ENCODE results near the gene STX16.

STX16 gene

DNA sequence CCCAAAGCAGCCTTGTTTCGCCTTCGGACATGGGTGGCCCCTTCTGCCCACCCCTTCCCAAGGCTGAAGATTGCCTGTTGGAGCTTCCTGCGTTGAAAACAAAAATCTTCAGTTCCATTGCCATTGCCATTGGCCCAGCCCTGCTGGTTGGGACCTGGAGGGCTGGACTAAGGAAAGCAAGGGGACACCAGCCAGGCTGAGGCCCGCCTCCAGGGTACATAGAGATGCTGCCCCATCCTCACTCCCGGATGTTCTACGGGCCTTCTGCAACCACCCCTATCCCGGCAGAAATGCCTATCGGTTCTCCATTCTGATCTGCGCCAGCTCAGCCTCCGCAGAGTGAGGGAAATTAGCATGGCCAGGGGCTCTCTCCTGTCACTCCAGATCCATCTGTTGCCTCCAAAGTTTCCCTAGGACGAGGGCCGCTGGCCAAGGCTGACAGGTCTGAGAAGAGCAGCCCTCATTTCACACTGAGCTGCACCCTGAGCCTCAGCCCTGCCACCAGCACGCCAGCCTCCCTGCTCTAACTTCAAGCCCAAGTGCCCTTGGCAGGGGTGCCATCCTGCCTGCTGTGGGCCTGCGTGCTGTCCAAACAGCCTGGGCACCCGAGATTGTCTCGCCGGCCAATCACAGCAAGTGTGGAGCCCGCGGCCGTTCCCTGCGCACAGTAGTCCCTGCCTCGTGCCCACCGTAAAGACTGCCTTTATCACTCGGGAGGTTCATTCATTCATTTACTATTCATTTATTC, 13.4 kb upstream of the STX16 start (continued):
- no peak for TF ChIP-seq BACH2 (CRISPR knock-in tag; IDR thresholded peaks at IDR 0.05; ENCODE audit: borderline replicate concordance)
- TF ChIP-seq SNAI2 (CRISPR knock-in tag; IDR thresholded peaks at IDR 0.05): no peak
- TF ChIP-seq RARB (CRISPR knock-in tag; IDR thresholded peaks at IDR 0.05): no peak
- TF ChIP-seq ZFP30 (CRISPR knock-in tag; IDR thresholded peaks at IDR 0.05): no peak
- TF ChIP-seq ESRRG (CRISPR knock-in tag; IDR thresholded peaks at IDR 0.05): no peak
- no peak for TF ChIP-seq CSDC2 (CRISPR knock-in tag; IDR thresholded peaks at IDR 0.05)
- TF ChIP-seq, protein P1, sequence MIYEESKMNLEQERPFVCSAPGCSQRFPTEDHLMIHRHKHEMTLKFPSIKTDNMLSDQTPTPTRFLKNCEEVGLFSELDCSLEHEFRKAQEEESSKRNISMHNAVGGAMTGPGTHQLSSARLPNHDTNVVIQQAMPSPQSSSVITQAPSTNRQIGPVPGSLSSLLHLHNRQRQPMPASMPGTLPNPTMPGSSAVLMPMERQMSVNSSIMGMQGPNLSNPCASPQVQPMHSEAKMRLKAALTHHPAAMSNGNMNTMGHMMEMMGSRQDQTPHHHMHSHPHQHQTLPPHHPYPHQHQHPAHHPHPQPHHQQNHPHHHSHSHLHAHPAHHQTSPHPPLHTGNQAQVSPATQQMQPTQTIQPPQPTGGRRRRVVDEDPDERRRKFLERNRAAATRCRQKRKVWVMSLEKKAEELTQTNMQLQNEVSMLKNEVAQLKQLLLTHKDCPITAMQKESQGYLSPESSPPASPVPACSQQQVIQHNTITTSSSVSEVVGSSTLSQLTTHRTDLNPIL (CRISPR knock-in tag; IDR thresholded peaks at IDR 0.05; ENCODE audit: low read depth): no peak
- no peak for TF ChIP-seq ZFP3 (CRISPR knock-in tag; IDR thresholded peaks at IDR 0.05)
- no peak for TF ChIP-seq ZNF8 (CRISPR knock-in tag; IDR thresholded peaks at IDR 0.05)
- no peak for TF ChIP-seq ZNF70 (CRISPR knock-in tag; IDR thresholded peaks at IDR 0.05)

DNA sequence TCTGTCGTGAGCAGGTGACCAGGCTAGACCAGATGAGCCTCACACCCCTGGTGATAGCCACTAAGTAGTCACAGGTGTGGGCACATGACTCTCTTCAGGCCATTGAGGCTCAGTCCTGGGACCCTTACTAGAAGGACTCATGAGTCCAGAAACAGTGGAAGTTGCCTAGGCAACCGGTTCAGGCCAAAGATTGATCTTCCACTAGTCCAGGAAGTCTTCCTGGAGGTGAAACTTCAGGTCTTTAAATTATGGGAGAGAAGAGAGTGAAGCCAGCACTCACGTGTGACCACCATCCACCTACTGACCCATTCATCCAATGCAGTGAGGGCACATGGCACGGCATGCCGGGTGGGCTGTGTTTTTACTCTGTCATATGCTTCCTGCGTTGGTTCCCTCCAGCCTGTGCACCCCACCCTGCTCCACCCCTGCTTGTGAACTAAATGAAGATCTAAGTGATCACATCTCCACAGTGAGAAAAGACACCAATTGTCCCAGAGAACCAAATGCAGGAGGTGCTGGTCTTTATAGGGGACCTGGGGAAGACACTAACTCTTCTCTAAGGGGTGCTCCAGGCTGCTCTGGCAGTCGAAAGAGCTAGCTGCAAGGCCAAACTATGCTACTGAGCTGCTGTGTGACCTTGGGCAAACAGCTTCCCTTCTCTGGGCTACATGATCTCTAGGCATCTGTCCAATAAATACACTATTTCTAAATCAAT, 12.5 kb upstream of the STX16 start:
- TF ChIP-seq OSR1 (CRISPR knock-in tag; IDR thresholded peaks at IDR 0.05) (no peak), ZFP30 (CRISPR knock-in tag; IDR thresholded peaks at IDR 0.05) (no peak), ARNTL (CRISPR knock-in tag; IDR thresholded peaks at IDR 0.05; ENCODE audit: borderline replicate concordance, low read depth) (no peak), RARB (CRISPR knock-in tag; IDR thresholded peaks at IDR 0.05) (no peak)
- no peak for ATAC-seq

DNA sequence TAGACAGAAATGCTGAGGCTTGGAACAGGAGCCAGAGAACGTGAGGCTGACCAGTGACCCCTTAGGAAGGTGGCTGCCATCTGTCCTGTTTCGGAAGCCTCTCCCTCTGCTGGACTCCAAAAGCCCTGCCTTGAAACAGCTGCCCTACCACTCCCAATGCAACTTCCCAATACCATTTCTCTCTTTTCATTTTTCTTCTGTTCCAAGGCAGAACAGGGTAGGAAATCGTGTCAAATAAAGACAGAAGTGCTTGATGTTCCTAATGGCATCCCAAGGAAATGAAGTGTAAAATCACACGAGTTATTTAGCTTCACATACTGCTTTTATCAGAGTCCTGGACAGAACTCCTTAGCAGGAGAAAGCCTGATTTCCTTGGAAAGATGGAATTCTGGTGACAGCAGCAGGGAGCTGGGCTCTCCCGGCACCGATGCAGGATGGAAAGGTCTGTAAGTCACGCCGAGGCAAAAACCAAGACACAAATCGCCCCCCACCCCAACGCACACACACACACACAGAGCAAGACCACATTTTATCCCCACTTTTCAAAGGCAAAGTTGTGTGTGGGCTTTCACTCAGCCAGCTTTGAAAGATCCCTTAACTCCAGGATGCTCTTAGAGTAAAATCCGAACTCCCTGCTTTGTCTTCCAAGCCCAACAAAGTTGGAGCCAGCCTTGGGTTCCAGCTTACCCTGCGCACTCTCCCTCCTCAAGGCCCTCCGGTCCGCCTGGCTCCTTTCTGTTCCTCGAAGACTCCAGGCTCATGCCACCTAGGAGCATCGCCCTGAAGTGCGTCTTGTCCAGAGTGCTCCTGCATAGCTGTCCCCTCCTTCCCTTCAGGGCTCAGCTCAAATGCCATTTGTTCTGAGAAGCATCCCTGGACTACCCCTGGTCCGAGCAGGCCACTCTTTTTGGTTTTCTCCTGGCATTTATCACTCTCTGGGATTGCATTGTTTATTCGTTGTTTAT, 11.6 kb upstream of the STX16 start:
- TF ChIP-seq, protein P2, sequence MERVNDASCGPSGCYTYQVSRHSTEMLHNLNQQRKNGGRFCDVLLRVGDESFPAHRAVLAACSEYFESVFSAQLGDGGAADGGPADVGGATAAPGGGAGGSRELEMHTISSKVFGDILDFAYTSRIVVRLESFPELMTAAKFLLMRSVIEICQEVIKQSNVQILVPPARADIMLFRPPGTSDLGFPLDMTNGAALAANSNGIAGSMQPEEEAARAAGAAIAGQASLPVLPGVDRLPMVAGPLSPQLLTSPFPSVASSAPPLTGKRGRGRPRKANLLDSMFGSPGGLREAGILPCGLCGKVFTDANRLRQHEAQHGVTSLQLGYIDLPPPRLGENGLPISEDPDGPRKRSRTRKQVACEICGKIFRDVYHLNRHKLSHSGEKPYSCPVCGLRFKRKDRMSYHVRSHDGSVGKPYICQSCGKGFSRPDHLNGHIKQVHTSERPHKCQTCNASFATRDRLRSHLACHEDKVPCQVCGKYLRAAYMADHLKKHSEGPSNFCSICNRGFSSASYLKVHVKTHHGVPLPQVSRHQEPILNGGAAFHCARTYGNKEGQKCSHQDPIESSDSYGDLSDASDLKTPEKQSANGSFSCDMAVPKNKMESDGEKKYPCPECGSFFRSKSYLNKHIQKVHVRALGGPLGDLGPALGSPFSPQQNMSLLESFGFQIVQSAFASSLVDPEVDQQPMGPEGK (CRISPR knock-in tag; IDR thresholded peaks at IDR 0.05; ENCODE audit: borderline replicate concordance): no peak
- no peak for TF ChIP-seq ESRRG (CRISPR knock-in tag; IDR thresholded peaks at IDR 0.05)
- TF ChIP-seq ARNTL (CRISPR knock-in tag; IDR thresholded peaks at IDR 0.05; ENCODE audit: borderline replicate concordance, low read depth): no peak
- TF ChIP-seq TOX (CRISPR knock-in tag; IDR thresholded peaks at IDR 0.05; ENCODE audit: borderline replicate concordance): no peak
- TF ChIP-seq ZNF8 (CRISPR knock-in tag; IDR thresholded peaks at IDR 0.05): no peak
- TF ChIP-seq, protein P3, sequence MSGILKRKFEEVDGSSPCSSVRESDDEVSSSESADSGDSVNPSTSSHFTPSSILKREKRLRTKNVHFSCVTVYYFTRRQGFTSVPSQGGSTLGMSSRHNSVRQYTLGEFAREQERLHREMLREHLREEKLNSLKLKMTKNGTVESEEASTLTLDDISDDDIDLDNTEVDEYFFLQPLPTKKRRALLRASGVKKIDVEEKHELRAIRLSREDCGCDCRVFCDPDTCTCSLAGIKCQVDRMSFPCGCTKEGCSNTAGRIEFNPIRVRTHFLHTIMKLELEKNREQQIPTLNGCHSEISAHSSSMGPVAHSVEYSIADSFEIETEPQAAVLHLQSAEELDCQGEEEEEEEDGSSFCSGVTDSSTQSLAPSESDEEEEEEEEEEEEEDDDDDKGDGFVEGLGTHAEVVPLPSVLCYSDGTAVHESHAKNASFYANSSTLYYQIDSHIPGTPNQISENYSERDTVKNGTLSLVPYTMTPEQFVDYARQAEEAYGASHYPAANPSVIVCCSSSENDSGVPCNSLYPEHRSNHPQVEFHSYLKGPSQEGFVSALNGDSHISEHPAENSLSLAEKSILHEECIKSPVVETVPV (CRISPR knock-in tag; IDR thresholded peaks at IDR 0.05): no peak
- TF ChIP-seq CSDC2 (CRISPR knock-in tag; IDR thresholded peaks at IDR 0.05): no peak
- no peak for TF ChIP-seq ZNF565 (CRISPR knock-in tag; conservative IDR thresholded peaks at IDR 0.05; ENCODE audit: low read depth)
- TF ChIP-seq, protein P1 (CRISPR knock-in tag; IDR thresholded peaks at IDR 0.05; ENCODE audit: low read depth): no peak
- TF ChIP-seq BACH2 (CRISPR knock-in tag; IDR thresholded peaks at IDR 0.05; ENCODE audit: borderline replicate concordance): no peak
- TF ChIP-seq ZNF70 (CRISPR knock-in tag; IDR thresholded peaks at IDR 0.05): no peak
- TF ChIP-seq ZC3H10 (CRISPR knock-in tag; IDR thresholded peaks at IDR 0.05): no peak
- TF ChIP-seq, protein P4, sequence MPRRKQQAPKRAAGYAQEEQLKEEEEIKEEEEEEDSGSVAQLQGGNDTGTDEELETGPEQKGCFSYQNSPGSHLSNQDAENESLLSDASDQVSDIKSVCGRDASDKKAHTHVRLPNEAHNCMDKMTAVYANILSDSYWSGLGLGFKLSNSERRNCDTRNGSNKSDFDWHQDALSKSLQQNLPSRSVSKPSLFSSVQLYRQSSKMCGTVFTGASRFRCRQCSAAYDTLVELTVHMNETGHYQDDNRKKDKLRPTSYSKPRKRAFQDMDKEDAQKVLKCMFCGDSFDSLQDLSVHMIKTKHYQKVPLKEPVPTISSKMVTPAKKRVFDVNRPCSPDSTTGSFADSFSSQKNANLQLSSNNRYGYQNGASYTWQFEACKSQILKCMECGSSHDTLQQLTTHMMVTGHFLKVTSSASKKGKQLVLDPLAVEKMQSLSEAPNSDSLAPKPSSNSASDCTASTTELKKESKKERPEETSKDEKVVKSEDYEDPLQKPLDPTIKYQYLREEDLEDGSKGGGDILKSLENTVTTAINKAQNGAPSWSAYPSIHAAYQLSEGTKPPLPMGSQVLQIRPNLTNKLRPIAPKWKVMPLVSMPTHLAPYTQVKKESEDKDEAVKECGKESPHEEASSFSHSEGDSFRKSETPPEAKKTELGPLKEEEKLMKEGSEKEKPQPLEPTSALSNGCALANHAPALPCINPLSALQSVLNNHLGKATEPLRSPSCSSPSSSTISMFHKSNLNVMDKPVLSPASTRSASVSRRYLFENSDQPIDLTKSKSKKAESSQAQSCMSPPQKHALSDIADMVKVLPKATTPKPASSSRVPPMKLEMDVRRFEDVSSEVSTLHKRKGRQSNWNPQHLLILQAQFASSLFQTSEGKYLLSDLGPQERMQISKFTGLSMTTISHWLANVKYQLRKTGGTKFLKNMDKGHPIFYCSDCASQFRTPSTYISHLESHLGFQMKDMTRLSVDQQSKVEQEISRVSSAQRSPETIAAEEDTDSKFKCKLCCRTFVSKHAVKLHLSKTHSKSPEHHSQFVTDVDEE (CRISPR knock-in tag; IDR thresholded peaks at IDR 0.05): no peak
- no peak for TF ChIP-seq GLIS3 (CRISPR knock-in tag; IDR thresholded peaks at IDR 0.05)
- no peak for TF ChIP-seq PPARA (CRISPR knock-in tag; IDR thresholded peaks at IDR 0.05; ENCODE audit: borderline replicate concordance)
- no peak for TF ChIP-seq ZFP30 (CRISPR knock-in tag; IDR thresholded peaks at IDR 0.05)
- TF ChIP-seq SNAI2 (CRISPR knock-in tag; IDR thresholded peaks at IDR 0.05): no peak
- TF ChIP-seq, protein P5, sequence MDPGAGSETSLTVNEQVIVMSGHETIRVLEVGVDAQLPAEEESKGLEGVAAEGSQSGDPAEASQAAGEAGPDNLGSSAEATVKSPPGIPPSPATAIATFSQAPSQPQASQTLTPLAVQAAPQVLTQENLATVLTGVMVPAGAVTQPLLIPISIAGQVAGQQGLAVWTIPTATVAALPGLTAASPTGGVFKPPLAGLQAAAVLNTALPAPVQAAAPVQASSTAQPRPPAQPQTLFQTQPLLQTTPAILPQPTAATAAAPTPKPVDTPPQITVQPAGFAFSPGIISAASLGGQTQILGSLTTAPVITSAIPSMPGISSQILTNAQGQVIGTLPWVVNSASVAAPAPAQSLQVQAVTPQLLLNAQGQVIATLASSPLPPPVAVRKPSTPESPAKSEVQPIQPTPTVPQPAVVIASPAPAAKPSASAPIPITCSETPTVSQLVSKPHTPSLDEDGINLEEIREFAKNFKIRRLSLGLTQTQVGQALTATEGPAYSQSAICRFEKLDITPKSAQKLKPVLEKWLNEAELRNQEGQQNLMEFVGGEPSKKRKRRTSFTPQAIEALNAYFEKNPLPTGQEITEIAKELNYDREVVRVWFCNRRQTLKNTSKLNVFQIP (CRISPR knock-in tag; IDR thresholded peaks at IDR 0.05; ENCODE audit: borderline replicate concordance, low read depth): no peak
- ATAC-seq: peak; percentile 32; the same call in 1 of the 3 replicates

Data from SK-N-SH treated with all-trans-retinoic acid at 6 μM for 48 hours (cell line).